DND-41 (cell line): ENCODE results near the gene GOLGA2.
"Not testable (repeated sequence)": the region's sequence is repeated elsewhere in the genome, so short reads cannot be mapped to it uniquely, and the experiment has no call there.

Source experiments
- ATAC-seq: fragments of 200-7000 bp; cut with Tn5 transposase; 3 replicates; pipeline ENCODE4 v1.9.1; 2021; ENCODE audit warnings: low read depth; ENCODE audit not compliant: insufficient read depth
- DNase-seq: peaks from one replicate; pipeline ENCODE4 v3.0.0-alpha.2; 2020
- H2AFZ ChIP-seq: 2 replicates; pipeline ENCODE4 v1.6.0; 2012; ENCODE audit warnings: low read depth, low read length
- H3K27ac ChIP-seq: 2 replicates; pipeline ENCODE4 v1.5.1; 2012; ENCODE audit warnings: low read length, inconsistent platforms
- H3K27me3 ChIP-seq: fragments of 200-600 bp; sonication (generic); 2 replicates; pipeline ENCODE4 v1.6.0; 2012; ENCODE audit warnings: low read length, mild to moderate bottlenecking, inconsistent platforms; ENCODE audit not compliant: insufficient read depth, poor library complexity
- H3K36me3 ChIP-seq: 2 replicates; pipeline ENCODE4 v1.5.1; 2012; ENCODE audit warnings: low read length, inconsistent platforms; ENCODE audit not compliant: insufficient read depth
- H3K4me1 ChIP-seq: 2 replicates; pipeline ENCODE4 v1.5.1; 2012; ENCODE audit warnings: mild to moderate bottlenecking, low read length; ENCODE audit not compliant: insufficient read depth
- H3K4me2 ChIP-seq: 2 replicates; pipeline ENCODE4 v1.6.0; 2012; ENCODE audit warnings: mild to moderate bottlenecking, moderate library complexity, low read length, inconsistent platforms; ENCODE audit not compliant: insufficient read depth
- H3K4me3 ChIP-seq, 2 experiments: fragments of 200-600 bp in 1 of 2; shearing (Covaris generic) in 1 of 2; 2 replicates each; pipeline ENCODE4 v1.5.1; 2012 to 2016; ENCODE audit warnings: inconsistent platforms in 2 of 2, low read length in 2 of 2, mild to moderate bottlenecking in 2 of 2, low read depth in 1 of 2, moderate library complexity in 1 of 2
- H3K79me2 ChIP-seq: 2 replicates; pipeline ENCODE4 v1.6.0; 2012; ENCODE audit warnings: low read length, inconsistent platforms; ENCODE audit not compliant: insufficient read depth
- H3K9ac ChIP-seq: 2 replicates; pipeline ENCODE4 v1.6.0; 2012; ENCODE audit warnings: low read depth, mild to moderate bottlenecking, inconsistent platforms, low read length, moderate library complexity
- H3K9me3 ChIP-seq: 2 replicates; pipeline ENCODE4 v1.5.1; 2012; ENCODE audit warnings: low read length, moderate library complexity, mild to moderate bottlenecking, inconsistent platforms; ENCODE audit not compliant: insufficient read depth, severe bottlenecking
- H4K20me1 ChIP-seq: 2 replicates; pipeline ENCODE4 v1.6.0; 2012; ENCODE audit warnings: low read length; ENCODE audit not compliant: insufficient read depth
- EZH2 ChIP-seq: IDR thresholded peaks from 3 replicates; pipeline ENCODE4 v1.6.1; 2012; ENCODE audit warnings: borderline replicate concordance, low read depth, mild to moderate bottlenecking, moderate library complexity, low read length, inconsistent platforms; ENCODE audit not compliant: severe bottlenecking
- TF ChIP-seq, protein P1 (sequence below): IDR thresholded peaks from 2 replicates; pipeline ENCODE4 v1.5.1; 2012; ENCODE audit warnings: borderline replicate concordance, low read length, moderate library complexity, mild to moderate bottlenecking; ENCODE audit not compliant: poor library complexity, severe bottlenecking; ENCODE audit errors: extremely low read depth

The GOLGA2 gene

DNA sequence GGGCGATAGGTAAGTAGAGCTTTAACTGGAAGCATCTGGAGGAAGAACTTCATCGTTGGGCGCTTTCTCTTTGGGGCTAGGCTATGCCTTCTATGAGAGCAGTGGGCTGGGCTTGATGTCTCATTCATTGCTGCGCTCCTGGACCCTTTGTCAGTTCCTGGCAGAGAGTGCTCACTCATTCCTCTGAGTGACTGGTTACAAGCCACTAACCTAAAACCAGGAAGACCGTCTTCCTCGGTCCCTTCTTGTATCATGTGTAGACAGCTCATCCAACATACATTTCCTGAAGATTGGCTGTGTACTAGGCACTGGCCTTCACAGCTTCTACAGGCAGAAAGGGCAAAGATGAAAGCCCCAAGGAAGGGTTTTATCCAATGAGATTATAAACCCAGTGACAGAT, 6.7 kb upstream of the GOLGA2 start:
- no peak overlapping the region for H3K4me3 ChIP-seq
- H3K79me2 ChIP-seq = 0 out of 2 replicates have a peak, but pooled peaks cover 2% of the 10 kb centered on the region
- ATAC-seq (no peak), DNase-seq (no peak)
- H4K20me1 ChIP-seq = no peaks in the 10 kb centered on the region
- H3K4me1 ChIP-seq = peaks cover 4% of the 10 kb centered on the region
- TF ChIP-seq, protein P1, sequence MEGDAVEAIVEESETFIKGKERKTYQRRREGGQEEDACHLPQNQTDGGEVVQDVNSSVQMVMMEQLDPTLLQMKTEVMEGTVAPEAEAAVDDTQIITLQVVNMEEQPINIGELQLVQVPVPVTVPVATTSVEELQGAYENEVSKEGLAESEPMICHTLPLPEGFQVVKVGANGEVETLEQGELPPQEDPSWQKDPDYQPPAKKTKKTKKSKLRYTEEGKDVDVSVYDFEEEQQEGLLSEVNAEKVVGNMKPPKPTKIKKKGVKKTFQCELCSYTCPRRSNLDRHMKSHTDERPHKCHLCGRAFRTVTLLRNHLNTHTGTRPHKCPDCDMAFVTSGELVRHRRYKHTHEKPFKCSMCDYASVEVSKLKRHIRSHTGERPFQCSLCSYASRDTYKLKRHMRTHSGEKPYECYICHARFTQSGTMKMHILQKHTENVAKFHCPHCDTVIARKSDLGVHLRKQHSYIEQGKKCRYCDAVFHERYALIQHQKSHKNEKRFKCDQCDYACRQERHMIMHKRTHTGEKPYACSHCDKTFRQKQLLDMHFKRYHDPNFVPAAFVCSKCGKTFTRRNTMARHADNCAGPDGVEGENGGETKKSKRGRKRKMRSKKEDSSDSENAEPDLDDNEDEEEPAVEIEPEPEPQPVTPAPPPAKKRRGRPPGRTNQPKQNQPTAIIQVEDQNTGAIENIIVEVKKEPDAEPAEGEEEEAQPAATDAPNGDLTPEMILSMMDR = no peak
- TF ChIP-seq EZH2 = no peak
- peaks cover 9% of the 10 kb centered on the region; the same call in 1 of the 2 replicates for H3K36me3 ChIP-seq
- no peaks in the 10 kb centered on the region for H3K27me3 ChIP-seq
- no peak overlapping the region for H3K27ac ChIP-seq
- H2AFZ ChIP-seq = no peak overlapping the region
- no peak overlapping the region for H3K9ac ChIP-seq
- H3K9me3 ChIP-seq = no peaks in the 10 kb centered on the region
- H3K4me2 ChIP-seq = no peak overlapping the region

DNA sequence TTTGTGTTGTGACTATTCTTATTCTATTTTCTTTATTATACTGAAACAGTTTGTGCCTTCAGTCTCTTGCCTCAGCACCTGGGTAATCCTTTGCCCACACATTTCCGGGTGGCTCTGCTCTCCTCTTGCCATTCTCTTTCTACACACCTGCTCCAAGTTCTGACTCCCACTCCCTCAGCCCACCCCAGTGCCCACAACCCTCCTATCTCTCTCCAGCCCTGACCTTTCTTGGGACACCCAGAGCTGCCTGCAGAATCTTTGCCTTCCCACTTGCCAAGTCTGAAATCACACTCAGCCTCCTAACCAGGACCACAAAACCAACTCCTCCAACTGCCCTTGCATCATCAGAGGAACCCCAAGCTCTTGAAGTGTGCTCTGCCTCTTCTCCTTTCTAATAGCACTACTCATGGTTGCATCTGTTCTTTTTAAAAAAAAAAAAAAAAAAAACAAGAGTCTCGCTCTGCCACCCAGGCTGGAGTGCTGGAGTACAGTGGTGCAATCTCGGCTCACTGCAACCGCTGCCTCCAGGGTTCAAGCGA, 4.3 kb upstream of the GOLGA2 start:
- no peaks in the 10 kb centered on the region for H3K9me3 ChIP-seq
- peaks cover 17% of the 10 kb centered on the region for H3K4me1 ChIP-seq
- DNase-seq (no peak), ATAC-seq (no peak)
- no peak overlapping the region for H3K9ac ChIP-seq
- no peaks in the 10 kb centered on the region; the same call in 1 of the 2 replicates for H3K36me3 ChIP-seq
- H3K4me2 ChIP-seq = no peak overlapping the region
- H3K27me3 ChIP-seq = no peaks in the 10 kb centered on the region
- no peak overlapping the region for H3K27ac ChIP-seq
- H4K20me1 ChIP-seq = no peaks in the 10 kb centered on the region
- no peak overlapping the region for H3K4me3 ChIP-seq
- no peak for TF ChIP-seq EZH2
- TF ChIP-seq, protein P1 = no peak
- no peak overlapping the region for H2AFZ ChIP-seq
- peaks cover 17% of the 10 kb centered on the region for H3K79me2 ChIP-seq

DNA sequence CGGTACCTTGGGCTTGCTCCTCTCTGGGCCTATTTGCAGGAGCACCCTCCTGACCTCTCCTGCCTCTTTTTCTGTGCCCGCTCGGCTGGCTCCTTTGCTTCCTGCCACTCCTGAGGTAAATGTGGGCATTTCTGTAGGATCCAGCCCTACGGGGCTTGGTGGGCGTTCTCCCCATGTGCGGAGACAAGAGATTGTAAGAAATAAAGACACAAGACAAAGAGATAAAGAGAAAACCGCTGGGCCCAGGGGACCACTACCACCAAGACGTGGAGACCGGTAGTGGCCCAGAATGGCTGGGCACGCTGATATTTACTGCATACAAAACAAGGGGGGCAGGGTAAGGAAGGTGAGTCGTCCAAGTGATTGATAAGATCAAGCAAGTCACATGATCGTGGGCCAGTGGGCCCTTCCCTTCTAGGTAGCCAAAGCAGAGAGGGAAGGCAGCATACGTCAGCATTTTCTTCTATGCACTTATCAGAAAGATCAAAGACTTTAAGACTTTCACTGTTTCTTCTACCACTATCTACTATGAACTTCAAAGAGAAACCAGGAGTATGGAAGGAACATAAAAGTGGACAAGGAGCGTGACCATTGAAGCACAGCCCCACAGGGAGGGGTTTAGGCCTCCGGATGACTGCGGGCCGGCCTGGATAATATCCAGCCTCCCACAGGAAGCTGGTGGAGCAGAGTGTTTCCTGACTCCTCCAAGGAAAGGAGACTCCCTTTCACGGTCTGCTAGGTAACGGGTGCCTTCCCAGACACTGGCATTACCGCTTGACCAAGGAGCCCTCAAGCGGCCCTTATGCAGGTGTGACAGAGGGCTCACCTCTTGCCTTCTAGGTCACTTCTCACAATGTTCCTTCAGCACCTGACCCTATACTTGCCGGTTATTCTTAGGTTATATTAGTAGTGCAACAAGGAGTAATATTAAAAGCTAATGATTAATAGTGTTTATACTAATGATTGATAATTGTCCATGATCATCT, 3.6 kb upstream of the GOLGA2 start:
- not testable (repeated sequence) for H3K27me3 ChIP-seq, DNase-seq, ATAC-seq, H3K4me3 ChIP-seq, H3K27ac ChIP-seq, H3K9ac ChIP-seq, H2AFZ ChIP-seq, H3K9me3 ChIP-seq, H4K20me1 ChIP-seq, H3K36me3 ChIP-seq, H3K4me2 ChIP-seq
- H3K4me1 ChIP-seq = peaks cover 25% of the 10 kb centered on the region
- peaks cover 24% of the 10 kb centered on the region for H3K79me2 ChIP-seq

DNA sequence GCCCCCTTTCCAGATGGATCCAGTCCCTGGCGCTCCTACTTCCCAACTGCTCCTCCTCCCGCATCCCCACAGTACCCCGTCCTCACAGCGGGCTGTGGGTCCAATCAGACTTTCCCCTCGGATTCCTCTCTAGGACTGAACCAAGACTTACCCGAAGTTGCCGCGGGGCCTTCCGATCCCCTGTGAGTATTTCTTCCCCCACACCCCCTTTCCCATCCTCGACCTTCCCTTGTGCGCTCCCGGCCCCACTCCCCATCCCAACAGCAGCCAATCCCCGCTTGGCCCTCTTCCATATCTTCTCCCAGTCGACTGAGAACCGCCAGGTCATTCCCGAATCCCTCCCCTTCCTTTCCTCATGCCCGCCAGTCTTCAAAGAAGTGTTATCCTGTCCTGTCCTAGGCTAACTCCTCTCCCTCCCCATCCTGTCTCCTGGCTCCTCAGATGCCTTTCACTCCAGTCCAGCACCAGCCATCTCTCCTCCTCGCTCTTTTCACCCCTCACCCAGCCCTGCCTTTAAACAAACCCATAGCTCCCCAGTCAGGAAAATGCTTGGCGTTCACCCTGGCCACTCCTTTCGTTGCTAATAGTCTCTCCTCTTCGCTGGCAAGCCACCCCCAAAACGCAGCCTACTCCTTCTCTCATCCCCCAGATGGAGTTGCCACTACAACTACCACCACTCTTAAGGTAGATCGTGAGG, 915 bp upstream of the GOLGA2 start:
- peaks cover 11% of the 10 kb centered on the region; the same call in 1 of the 2 replicates for H3K36me3 ChIP-seq
- peaks cover 32% of the 10 kb centered on the region for H3K4me1 ChIP-seq
- H3K79me2 ChIP-seq = peaks cover 29% of the 10 kb centered on the region
- TF ChIP-seq EZH2 = no peak
- TF ChIP-seq, protein P1 = no peak
- H3K4me2 ChIP-seq = peak overlapping the region; percentile 78
- peak overlapping the region; percentile 62 to 79; a peak in 3 of 4 replicates for H3K4me3 ChIP-seq
- peak overlapping the region; percentile 79 for H3K9ac ChIP-seq
- ATAC-seq (no peak), DNase-seq (no peak)
- H3K27me3 ChIP-seq = no peaks in the 10 kb centered on the region
- H2AFZ ChIP-seq = peak overlapping the region; percentile 90
- no peaks in the 10 kb centered on the region for H4K20me1 ChIP-seq
- peak overlapping the region; percentile 80 for H3K27ac ChIP-seq
- H3K9me3 ChIP-seq = no peaks in the 10 kb centered on the region
